D721Med (cell line): ENCODE measurements around the gene RNF111.

Source experiments
- DNase-seq: peaks from one replicate; pipeline ENCODE4 v3.0.0; 2011; ENCODE audit warnings: low spot score; ENCODE audit not compliant: insufficient read length
- FAIRE-seq: peaks from 2 replicates; lab custom pipeline; 2011; peaks lifted over from hg19 to GRCh38; lab: Jason Lieb, UNC
- CTCF ChIP-seq: IDR thresholded peaks from 2 replicates; pipeline ENCODE4 v1.5.1; 2012; ENCODE audit warnings: mild to moderate bottlenecking, control low read depth; ENCODE audit not compliant: insufficient read depth; ENCODE audit errors: missing control alignments

The RNF111 gene

GRCh38 chr15:59051873-59052861, 64.7 kb downstream of the RNF111 start:
- no peak for FAIRE-seq
- DNase-seq, result no peak
- TF ChIP-seq CTCF, result no peak

DNA sequence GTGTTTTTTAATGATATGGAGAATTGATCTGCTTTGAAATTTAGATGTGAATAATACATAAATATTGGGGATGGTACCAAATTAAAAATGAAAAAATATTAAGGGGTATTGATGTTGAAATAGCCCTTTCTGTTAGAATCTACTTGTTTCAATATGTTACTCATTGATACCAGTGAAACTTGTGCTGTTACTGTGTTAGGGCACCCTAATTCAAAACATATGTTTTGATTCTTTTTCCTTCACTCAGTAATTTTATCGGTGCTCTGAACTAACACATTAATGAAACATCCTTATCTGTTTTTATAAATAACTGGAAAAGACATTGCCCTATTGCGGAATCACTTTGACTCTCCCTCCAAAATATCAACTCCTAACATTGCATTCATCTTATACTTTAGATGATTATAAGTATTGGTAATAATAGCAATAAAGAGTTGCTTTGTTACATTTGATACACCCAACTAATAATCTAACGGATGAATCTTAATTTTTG, 65.5 kb downstream of the RNF111 start:
- no peak for FAIRE-seq
- no peak for DNase-seq
- no peak for TF ChIP-seq CTCF

- no peak for DNase-seq
- FAIRE-seq, result no peak
- TF ChIP-seq CTCF, result no peak
These were observed 66.0 kb downstream of the RNF111 start for GRCh38 chr15:59053482-59053881.

- no peak for DNase-seq
- TF ChIP-seq CTCF, result no peak
- no peak for FAIRE-seq
These were observed 71.7 kb downstream of the RNF111 start for GRCh38 chr15:59059076-59059597.

DNA sequence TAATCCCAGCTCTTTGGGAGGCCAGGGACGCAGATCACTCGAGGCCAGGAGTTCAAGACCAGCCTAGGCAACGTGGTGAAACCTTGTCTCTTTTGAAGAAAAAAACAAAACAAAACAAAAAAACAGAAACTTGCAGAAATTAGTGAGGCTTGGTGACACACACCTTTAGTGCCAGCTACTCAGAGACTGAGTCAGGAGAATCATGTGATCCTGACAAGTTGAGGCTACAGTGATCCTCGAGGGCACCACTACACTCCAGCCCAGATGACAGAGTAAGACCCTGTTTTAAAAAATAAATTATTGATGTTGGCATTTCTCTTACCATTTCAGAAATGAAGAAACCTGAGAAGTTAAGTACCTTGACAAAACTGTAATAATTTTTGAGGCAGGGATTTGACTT, 72.9 kb downstream of the RNF111 start:
- FAIRE-seq, result no peak
- DNase-seq, result no peak
- no peak for TF ChIP-seq CTCF

DNA sequence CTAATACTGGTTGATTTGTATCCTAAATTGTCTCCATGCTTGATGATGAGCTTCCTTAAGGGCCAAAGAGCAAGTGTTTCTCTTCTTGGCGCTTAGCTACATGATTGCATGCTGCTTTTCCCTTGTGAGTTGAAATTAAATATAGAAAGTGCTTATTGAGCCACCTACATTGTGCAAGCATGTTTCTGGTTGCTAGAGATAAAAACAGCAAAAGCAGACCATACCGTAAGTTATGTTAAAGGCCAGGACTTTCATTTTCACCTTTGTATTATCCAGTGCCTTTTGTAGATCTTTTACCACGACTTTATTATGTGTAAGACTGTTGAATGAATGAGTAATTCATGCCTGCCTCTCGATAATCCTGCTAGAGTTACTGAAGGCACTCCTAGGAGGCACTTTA, 75.6 kb downstream of the RNF111 start:
- no peak for DNase-seq
- no peak for TF ChIP-seq CTCF
- no peak for FAIRE-seq
